HL-60 (cell line): ENCODE results near the gene OSBPL2.

Experiments used
- POLR2AphosphoS5 ChIP-seq: IDR thresholded peaks from 2 replicates; pipeline ENCODE4 v1.6.1; 2012; ENCODE audit warnings: low read depth
- TF ChIP-seq, protein P1 (sequence below): IDR thresholded peaks from one replicate; pipeline ENCODE4 v1.5.1; 2011; ENCODE audit warnings: low read length, control low read depth, inconsistent platforms; ENCODE audit not compliant: insufficient read depth

GRCh38 chr20:62241506-62241905 is 3.2 kb downstream of the OSBPL2 start:
- TF ChIP-seq POLR2AphosphoS5 = no peak
- TF ChIP-seq, protein P1, sequence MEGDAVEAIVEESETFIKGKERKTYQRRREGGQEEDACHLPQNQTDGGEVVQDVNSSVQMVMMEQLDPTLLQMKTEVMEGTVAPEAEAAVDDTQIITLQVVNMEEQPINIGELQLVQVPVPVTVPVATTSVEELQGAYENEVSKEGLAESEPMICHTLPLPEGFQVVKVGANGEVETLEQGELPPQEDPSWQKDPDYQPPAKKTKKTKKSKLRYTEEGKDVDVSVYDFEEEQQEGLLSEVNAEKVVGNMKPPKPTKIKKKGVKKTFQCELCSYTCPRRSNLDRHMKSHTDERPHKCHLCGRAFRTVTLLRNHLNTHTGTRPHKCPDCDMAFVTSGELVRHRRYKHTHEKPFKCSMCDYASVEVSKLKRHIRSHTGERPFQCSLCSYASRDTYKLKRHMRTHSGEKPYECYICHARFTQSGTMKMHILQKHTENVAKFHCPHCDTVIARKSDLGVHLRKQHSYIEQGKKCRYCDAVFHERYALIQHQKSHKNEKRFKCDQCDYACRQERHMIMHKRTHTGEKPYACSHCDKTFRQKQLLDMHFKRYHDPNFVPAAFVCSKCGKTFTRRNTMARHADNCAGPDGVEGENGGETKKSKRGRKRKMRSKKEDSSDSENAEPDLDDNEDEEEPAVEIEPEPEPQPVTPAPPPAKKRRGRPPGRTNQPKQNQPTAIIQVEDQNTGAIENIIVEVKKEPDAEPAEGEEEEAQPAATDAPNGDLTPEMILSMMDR = no peak
